GM21390 (cell line): ENCODE measurements around the gene SYP.

ENCODE experiments used
- ATAC-seq: cut with Tn5 transposase; IDR thresholded peaks from one replicate; pipeline ENCODE4 v1.9.1; 2021; ENCODE audit not compliant: unreplicated experiment

Gene SYP

GRCh38 chrX:49221868-49222267, 21.9 kb upstream of the SYP start:
- no peak for ATAC-seq

GRCh38 chrX:49220100-49220499, 20.1 kb upstream of the SYP start:
- ATAC-seq, result no peak

GRCh38 chrX:49214996-49215526, 15.1 kb upstream of the SYP start:
- no peak for ATAC-seq

GRCh38 chrX:49214416-49214815, 14.4 kb upstream of the SYP start:
- no peak for ATAC-seq

- no peak for ATAC-seq
These were observed 12.9 kb upstream of the SYP start for GRCh38 chrX:49212861-49213260.

GRCh38 chrX:49212209-49212608, 12.2 kb upstream of the SYP start:
- no peak for ATAC-seq

- ATAC-seq, result no peak
These were observed 11.1 kb upstream of the SYP start for GRCh38 chrX:49211074-49211473.

- ATAC-seq, result no peak
These were observed 10.4 kb upstream of the SYP start for GRCh38 chrX:49210406-49210805.

GRCh38 chrX:49209434-49210251, 9.7 kb upstream of the SYP start:
- no peak for ATAC-seq

GRCh38 chrX:49208399-49208798, 8.4 kb upstream of the SYP start:
- no peak for ATAC-seq

GRCh38 chrX:49206543-49206942, 6.5 kb upstream of the SYP start:
- no peak for ATAC-seq

- no peak for ATAC-seq
These were observed 5.5 kb upstream of the SYP start for GRCh38 chrX:49205443-49205842.

- no peak for ATAC-seq
These were observed 4.7 kb upstream of the SYP start for GRCh38 chrX:49204709-49205108.

- no peak for ATAC-seq
These were observed 4.0 kb upstream of the SYP start for GRCh38 chrX:49204017-49204416.

GRCh38 chrX:49203536-49203935, 3.5 kb upstream of the SYP start:
- ATAC-seq, result no peak

GRCh38 chrX:49202022-49202421, 2.0 kb upstream of the SYP start:
- no peak for ATAC-seq

- ATAC-seq, result no peak
These were observed 738 bp downstream of the SYP start for GRCh38 chrX:49199315-49199595.

GRCh38 chrX:49198540-49199314, 1.3 kb downstream of the SYP start:
- ATAC-seq, result no peak

GRCh38 chrX:49197543-49198087, 2.4 kb downstream of the SYP start:
- no peak for ATAC-seq

GRCh38 chrX:49193542-49193964, 6.4 kb downstream of the SYP start:
- ATAC-seq, result no peak

- no peak for ATAC-seq
These were observed 7.2 kb downstream of the SYP start for GRCh38 chrX:49192722-49193328.

GRCh38 chrX:49191574-49192011, 8.4 kb downstream of the SYP start:
- no peak for ATAC-seq
